Effector memory CD4-positive, alpha-beta T cell (primary cell): Measurements from ENCODE around the gene ORM1.

Source experiments
- DNase-seq, 3 donors: peaks; one replicate each; pipeline ENCODE4 v3.0.0-alpha.2; 2020
- H3K27ac ChIP-seq: 2 replicates; pipeline ENCODE4 v1.7.0; 2013; ENCODE audit warnings: mild to moderate bottlenecking, low read length, moderate library complexity; ENCODE audit not compliant: insufficient read depth, poor library complexity, severe bottlenecking
- H3K27me3 ChIP-seq: replicated peaks from 2 replicates; pipeline ENCODE4 v1.7.0; 2013; ENCODE audit warnings: mild to moderate bottlenecking, low read length; ENCODE audit not compliant: insufficient read depth, control insufficient read depth, poor library complexity, severe bottlenecking
- H3K36me3 ChIP-seq: 2 replicates; pipeline ENCODE4 v1.7.0; 2013; ENCODE audit warnings: mild to moderate bottlenecking, low read length, moderate library complexity; ENCODE audit not compliant: control insufficient read depth, insufficient read depth
- H3K4me1 ChIP-seq: 2 replicates; pipeline ENCODE4 v1.7.0; 2013; ENCODE audit warnings: low read length, mild to moderate bottlenecking; ENCODE audit not compliant: control insufficient read depth, insufficient read depth, poor library complexity, severe bottlenecking
- H3K4me3 ChIP-seq: 2 replicates; pipeline ENCODE4 v1.7.0; 2013; ENCODE audit warnings: low read length, low read depth, mild to moderate bottlenecking; ENCODE audit not compliant: insufficient read depth, poor library complexity, severe bottlenecking
- H3K9me3 ChIP-seq: 2 replicates; pipeline ENCODE4 v1.7.0; 2013; ENCODE audit warnings: mild to moderate bottlenecking, low read length, moderate library complexity; ENCODE audit not compliant: control insufficient read depth

The ORM1 gene

DNA sequence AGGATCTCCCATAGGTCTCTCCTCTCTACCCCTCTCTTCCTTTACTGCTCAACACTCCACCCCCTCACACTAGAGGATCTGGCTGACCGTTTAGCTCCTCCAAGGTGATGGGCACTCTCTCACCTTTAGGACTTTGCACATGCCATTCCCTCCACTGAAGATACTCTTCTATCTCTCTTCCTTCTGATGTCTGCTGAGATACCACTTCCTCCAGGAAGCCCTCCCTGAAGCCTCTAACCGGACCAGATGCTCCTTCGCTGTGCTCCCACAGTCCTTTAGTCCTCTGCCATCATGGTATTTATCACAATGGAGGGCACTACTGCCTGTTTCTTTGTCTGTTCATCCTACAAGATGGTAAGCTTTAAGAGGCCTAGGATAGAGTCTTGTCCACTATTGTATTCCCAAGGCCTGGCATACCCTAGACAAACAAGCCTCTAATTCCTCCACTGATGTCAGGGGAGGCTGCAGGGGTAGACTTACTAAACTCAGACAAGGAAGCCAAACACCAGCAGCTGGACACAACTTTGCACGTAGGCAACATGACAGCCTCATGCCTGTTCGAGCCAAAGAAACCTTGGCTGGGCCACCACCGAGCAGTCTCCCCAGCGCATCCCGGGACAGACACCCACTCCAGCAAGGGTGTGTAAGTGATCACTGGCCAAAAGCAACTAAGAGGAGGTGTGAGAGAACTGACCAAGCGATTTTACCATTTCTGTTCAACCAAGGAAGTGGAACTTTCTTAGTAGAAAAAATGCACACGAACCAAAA is 27.0 kb downstream of the ORM1 start:
- peaks cover 87% of the 10 kb centered on the region for H3K36me3 ChIP-seq
- no peaks in the 10 kb centered on the region for H3K27me3 ChIP-seq
- peak overlapping the region; percentile 68 for H3K27ac ChIP-seq
- peaks cover 14% of the 10 kb centered on the region for H3K4me1 ChIP-seq
- no peak overlapping the region for H3K4me3 ChIP-seq
- no peak for DNase-seq
- H3K9me3 ChIP-seq: no peaks in the 10 kb centered on the region

DNA sequence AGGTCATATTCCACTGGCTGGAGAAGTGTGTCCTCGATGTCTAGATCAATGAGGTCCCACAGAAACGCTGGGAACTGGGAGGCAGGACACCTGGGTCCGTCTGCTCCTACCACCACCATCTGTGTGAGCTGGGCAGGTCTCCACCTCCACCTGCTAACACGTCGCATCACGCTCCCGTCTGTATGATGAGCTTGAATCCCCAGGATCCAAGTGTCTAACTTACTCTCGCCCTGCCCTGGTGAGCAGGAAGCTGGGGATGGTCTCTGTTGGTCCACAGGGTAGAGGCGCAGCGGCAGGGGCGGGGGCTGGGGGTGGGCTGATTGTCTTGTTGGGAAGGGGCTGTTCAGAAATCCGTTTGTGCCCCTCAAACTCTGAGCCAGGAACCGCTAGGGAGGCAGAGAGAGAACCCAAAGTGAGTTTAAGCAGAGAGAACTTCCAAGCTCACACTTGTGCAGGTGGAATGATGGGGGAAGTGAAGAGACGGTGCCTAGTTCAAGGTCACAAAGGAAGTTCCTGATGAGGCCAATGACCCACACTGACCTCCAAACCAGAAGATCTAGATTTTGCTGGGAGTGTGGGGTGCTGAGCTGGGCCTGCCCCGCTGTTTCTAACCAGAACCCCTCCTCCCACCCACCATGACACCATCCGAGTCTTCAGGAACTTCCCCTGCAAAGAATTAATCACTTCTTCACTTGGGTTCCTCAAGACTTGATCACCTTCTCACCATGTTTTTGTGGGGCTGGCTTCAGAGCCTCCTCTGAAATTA is 27.9 kb downstream of the ORM1 start:
- Histone ChIP-seq H3K27me3 (no peaks in the 10 kb centered on the region), H3K4me1 (peaks cover 14% of the 10 kb centered on the region), H3K9me3 (no peaks in the 10 kb centered on the region), H3K36me3 (peaks cover 86% of the 10 kb centered on the region), H3K4me3 (no peak overlapping the region), H3K27ac (peak overlapping the region; percentile 44)
- no peak for DNase-seq

DNA sequence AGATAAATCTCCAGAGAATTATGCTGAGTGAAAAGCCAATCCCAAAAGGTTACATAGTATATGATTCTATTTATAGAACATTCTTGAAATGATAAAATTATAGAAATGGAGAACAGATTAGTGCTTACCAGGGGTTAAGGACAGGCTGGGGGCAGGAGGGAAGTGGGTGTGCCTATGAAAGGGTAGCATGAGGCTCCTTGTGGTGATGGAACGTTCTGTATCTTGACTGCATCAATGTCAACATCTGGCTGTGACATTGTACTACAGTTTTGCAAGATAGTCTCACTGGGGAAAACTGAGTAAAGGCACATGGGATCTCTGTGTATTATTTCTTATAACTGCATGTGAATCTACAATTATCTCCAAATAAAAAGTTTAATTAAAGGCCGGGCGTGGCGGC is 29.0 kb downstream of the ORM1 start:
- Histone ChIP-seq H3K4me1 (peaks cover 14% of the 10 kb centered on the region), H3K27ac (no peak overlapping the region), H3K9me3 (no peaks in the 10 kb centered on the region), H3K4me3 (no peak overlapping the region), H3K27me3 (no peaks in the 10 kb centered on the region), H3K36me3 (peaks cover 86% of the 10 kb centered on the region)
- DNase-seq: no peak

DNA sequence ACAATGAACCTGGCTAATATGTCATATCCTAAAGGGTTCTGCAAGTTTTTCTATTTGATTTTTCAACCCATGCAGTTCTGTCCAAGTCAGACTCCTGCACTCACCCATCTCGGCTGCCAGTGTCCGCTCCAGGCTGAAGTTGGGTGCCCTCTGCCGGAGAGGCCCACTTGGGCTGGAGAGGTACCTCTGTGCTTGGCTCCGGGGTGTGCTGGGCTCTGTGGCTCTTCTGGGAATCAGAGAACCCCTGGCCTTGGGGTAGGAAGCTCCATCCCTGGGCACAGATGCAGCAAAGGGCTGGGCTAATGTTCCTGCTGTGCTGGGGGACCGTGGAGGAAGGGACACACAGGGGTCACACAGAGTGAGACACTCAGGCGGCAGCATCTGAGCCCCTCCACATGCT is 32.9 kb downstream of the ORM1 start:
- DNase-seq: no peak
- H3K4me1 ChIP-seq: peaks cover 7% of the 10 kb centered on the region
- H3K27ac ChIP-seq: no peak overlapping the region
- no peaks in the 10 kb centered on the region for H3K9me3 ChIP-seq
- no peak overlapping the region for H3K4me3 ChIP-seq
- H3K36me3 ChIP-seq: peaks cover 86% of the 10 kb centered on the region
- no peaks in the 10 kb centered on the region for H3K27me3 ChIP-seq

DNA sequence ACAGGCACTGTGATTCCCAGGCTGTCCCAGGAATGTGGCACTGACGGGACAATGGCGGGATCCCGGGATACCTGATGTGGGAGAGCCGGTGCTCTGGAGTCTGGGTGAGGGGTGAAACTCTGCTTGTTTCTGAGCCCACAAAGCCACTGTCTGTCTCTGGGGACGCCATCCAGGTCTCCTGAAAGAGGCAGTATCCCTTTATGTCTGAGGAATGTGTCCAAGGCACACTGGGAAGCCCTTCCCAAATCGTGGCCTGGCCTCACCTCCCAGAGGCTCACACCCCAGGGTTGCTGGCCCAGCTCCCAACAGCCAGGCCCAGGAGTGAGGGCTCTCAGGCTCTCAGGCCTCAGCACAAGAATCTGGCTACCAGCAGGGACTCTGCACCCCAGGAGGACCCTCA is 33.9 kb downstream of the ORM1 start:
- H3K4me3 ChIP-seq: no peak overlapping the region
- H3K9me3 ChIP-seq: no peaks in the 10 kb centered on the region
- no peaks in the 10 kb centered on the region for H3K27me3 ChIP-seq
- H3K4me1 ChIP-seq: peaks cover 8% of the 10 kb centered on the region
- DNase-seq: no peak
- H3K27ac ChIP-seq: no peak overlapping the region
- peaks cover 87% of the 10 kb centered on the region for H3K36me3 ChIP-seq

DNA sequence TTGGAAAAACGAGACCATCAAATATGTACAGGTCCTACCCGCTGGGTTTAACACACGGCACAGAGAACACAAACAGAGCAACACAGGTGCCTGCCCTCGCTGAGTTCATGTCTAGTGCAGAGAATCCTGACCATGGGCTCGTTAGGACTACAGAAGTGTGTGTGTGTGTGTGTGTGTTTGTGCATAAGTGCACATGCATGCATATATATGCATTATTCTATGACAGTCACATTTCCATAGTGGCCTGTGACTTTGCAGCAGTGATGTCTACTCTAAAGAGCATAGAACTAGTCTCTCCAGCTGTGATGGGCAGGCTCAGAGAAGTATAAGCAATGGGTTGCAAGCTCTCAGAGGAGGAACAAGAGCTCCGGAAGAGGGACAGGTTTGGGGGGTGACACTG is 34.5 kb downstream of the ORM1 start:
- no peak for DNase-seq
- Histone ChIP-seq H3K36me3 (peaks cover 90% of the 10 kb centered on the region), H3K4me3 (no peak overlapping the region), H3K4me1 (peaks cover 6% of the 10 kb centered on the region), H3K27ac (no peak overlapping the region), H3K27me3 (no peaks in the 10 kb centered on the region), H3K9me3 (no peaks in the 10 kb centered on the region)

DNA sequence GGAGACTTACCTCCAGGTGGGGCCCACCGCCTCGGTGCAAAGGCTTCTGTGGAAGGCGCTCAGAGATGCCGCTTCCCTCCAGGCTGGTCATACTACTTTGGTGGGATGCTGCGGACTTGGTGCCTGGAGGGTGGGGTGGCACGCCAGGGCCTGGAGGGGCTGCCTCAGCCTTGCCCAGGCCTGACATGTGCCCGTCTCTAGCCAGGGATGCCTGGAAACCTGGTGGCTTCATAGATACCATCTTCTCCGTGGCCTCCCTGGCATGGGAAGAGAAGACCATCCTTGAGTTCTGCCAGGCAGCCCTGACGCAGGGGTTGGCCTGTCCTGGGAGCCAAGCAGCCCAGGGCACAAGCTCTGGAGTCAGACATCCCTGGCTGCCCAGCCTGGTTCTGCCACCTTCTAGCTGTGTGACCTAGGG is 35.0 kb downstream of the ORM1 start:
- no peak overlapping the region for H3K27ac ChIP-seq
- DNase-seq: no peak
- H3K27me3 ChIP-seq: no peaks in the 10 kb centered on the region
- no peaks in the 10 kb centered on the region for H3K9me3 ChIP-seq
- H3K4me3 ChIP-seq: no peak overlapping the region
- H3K36me3 ChIP-seq: peaks cover 90% of the 10 kb centered on the region
- peaks cover 10% of the 10 kb centered on the region for H3K4me1 ChIP-seq

DNA sequence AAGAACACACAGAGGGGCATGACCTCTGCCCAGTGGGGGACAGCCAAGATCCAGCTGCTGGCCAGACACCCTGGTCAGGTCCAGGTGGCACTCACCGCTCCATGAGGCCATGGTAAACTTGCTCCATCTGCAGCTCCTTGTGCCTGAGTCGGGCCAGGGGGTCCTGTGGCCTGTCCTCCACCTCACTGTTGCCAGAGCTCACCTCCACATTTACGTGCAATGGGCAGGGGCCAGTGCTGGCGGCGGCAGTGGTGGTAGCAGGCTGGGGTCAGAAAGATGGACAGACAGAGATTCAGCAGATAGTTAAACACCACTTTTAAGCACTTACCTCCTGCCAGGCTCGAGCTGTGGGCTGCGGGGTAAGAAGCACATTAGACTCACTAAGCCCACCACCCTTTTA is 36.9 kb downstream of the ORM1 start:
- DNase-seq: no peak
- Histone ChIP-seq H3K36me3 (peaks cover 93% of the 10 kb centered on the region), H3K4me3 (no peak overlapping the region), H3K27me3 (no peaks in the 10 kb centered on the region), H3K4me1 (peaks cover 29% of the 10 kb centered on the region), H3K27ac (peak overlapping the region; percentile 47), H3K9me3 (no peaks in the 10 kb centered on the region)

DNA sequence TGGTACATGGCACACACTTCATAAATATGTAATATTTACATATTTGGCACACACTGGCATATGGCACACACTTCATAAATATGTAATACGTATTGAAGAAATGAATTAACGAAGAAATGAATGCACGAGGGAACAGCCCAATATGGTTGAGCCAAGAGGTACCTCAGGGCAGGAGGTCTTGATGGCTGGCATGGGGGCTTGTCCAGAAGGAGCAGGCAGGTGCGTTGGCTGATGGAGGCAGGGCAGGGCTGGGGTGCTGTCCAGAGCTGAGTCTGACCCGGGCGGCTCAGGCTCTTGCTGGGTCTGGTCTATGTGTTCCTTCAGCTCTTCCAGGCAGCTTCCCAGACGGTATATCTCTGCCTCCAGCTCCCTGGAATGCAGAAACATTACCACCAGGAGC is 38.6 kb downstream of the ORM1 start:
- peaks cover 44% of the 10 kb centered on the region for H3K4me1 ChIP-seq
- H3K27me3 ChIP-seq: no peaks in the 10 kb centered on the region
- peak overlapping the region; percentile 51 for H3K27ac ChIP-seq
- no peaks in the 10 kb centered on the region for H3K9me3 ChIP-seq
- no peak for DNase-seq
- H3K4me3 ChIP-seq: no peak overlapping the region
- peaks cover 84% of the 10 kb centered on the region for H3K36me3 ChIP-seq

DNA sequence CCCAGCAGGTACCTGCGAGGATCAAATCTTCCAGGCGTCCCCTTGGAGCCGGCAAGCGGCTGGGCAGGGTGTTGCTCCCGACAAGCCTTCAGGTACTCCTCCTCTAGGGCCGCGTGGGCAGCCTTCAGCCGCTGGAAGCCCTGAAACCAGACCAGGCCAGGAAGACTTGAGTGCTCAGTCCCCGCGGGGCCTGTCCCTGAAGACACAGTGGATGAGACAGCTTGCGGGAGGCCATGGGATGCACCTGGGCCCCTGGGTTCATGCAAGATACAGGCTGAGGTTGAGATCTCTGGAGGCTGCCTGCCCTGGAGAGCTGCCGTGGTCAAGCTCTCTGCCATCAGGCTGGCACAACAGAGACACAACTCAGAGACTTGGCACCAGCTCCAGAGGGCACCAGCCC is 39.5 kb downstream of the ORM1 start:
- Histone ChIP-seq H3K9me3 (no peaks in the 10 kb centered on the region), H3K36me3 (peaks cover 77% of the 10 kb centered on the region), H3K4me3 (no peak overlapping the region), H3K27me3 (no peaks in the 10 kb centered on the region), H3K4me1 (peaks cover 53% of the 10 kb centered on the region), H3K27ac (peak overlapping the region; percentile 51)
- no peak for DNase-seq
